ENCODE data around the gene NCBP3. TPM values are rescaled to one million over a fixed set of nuclear protein-coding genes. Genes with fewer than 3 reads are reported as not detected.

Gene NCBP3
- total and polyA plus RNA-seq, 9 of the 15 experiments (the other 6 are each of a cell fraction or from before 2014, with no cell fraction given), result 3.1 to 25.5 (median 20.5) TPM

- no peaks in the 10 kb centered on the region for H4K20me1 ChIP-seq (replicated peaks; ENCODE audit: control insufficient read depth, insufficient read depth, low read length)
- in situ Hi-C loops (cut with MboI) (no loop called here), intact Hi-C loops (cut with micrococcal nuclease) (no loop called here)
- TF ChIP-seq SETDB1 (IDR thresholded peaks at IDR 0.05; ENCODE audit: low read length), result no peak
- no peak for TF ChIP-seq ZNF318 (IDR thresholded peaks at IDR 0.05; ENCODE audit: borderline replicate concordance in 1 of 2, low read depth in 1 of 2)
- no peak for TF ChIP-seq ZNF197 (CRISPR knock-in tag; IDR thresholded peaks at IDR 0.05; ENCODE audit: low read depth)
- TF ChIP-seq C11orf30 (IDR thresholded peaks at IDR 0.05; ENCODE audit: low read depth), result no peak
- no peaks in the 10 kb centered on the region for H3K79me2 ChIP-seq (ENCODE audit: control insufficient read depth, insufficient read depth, low read length)
- H3K4me2 ChIP-seq (ENCODE audit: insufficient read depth, low read length), result no peak overlapping the region
- peaks cover 14% of the 10 kb centered on the region; the same call in 2 of the 3 replicates for H3K36me3 ChIP-seq (ENCODE audit: control insufficient read depth, insufficient read depth, low read length)
- H3K9me1 ChIP-seq (ENCODE audit: control insufficient read depth, insufficient read depth, low read length), result no peaks in the 10 kb centered on the region
- 72% methylated on average over 6 of the region's 10 CpGs for WGBS (ENCODE audit: insufficient coverage, low coverage, missing lambda C conversion rate)
- H3K4me3 ChIP-seq, result no peak overlapping the region
- H2AFZ ChIP-seq (ENCODE audit: low read depth, low read length), result no peak overlapping the region
- no TSS peak for BruUV-seq (replicated peaks)
- peak overlapping the region in 1 of 2 experiments; percentile 35; a peak in 1 of 4 replicates for H3K9ac ChIP-seq (ENCODE audit: insufficient read depth in 1 of 2, low read depth in 2 of 2, low read length in 2 of 2)
- no peak for DNase-seq (ENCODE audit: extremely low read depth in 1 of 4, low spot score in 3 of 4)
- no peaks in the 10 kb centered on the region for H3K27me3 ChIP-seq (ENCODE audit: control insufficient read depth in 2 of 2, insufficient read depth in 2 of 2, low read length in 2 of 2)
- peaks cover 0 to 13% of the 10 kb centered on the region in 2 experiments; a peak in 2 of 5 replicates for H3K4me1 ChIP-seq (replicated peaks in 1 of 2; ENCODE audit: control insufficient read depth in 2 of 2, insufficient read depth in 2 of 2, low read length in 2 of 2)
- no peak overlapping the region for H3K27ac ChIP-seq (ENCODE audit: extremely low read depth, low read depth, low read length)
- CTCF ChIA-PET (ENCODE audit: low intra/inter-chr PET ratio), result interaction anchor here (1.0 to 1.7 kb wide), 3 partner anchors 48 to 140 kb away, joined by 3 read pairs; no protein-coding TSS in a partner anchor
- no peak for FAIRE-seq
- no peak for ATAC-seq
- H3K9me3 ChIP-seq (replicated peaks; ENCODE audit: control insufficient read depth, insufficient read depth, low read depth, low read length), result no peaks in the 10 kb centered on the region
- POLR2A ChIA-PET, result interaction anchor here (0.5 kb wide), 1 partner anchor 113 kb away, joined by 3 read pairs; no protein-coding TSS in a partner anchor
Measured at GRCh38 chr17:3864534-3864933, 18.5 kb upstream of the NCBP3 start.
